Activated CD4-positive, alpha-beta T cell treated with anti-CD3 and anti-CD28 coated beads, Interleukin-2, amount 10 ng/mL, durations not matched to agents 7 days and 5 days (primary cell): Measurements from ENCODE around the gene CDH4. TPM values are rescaled to one million over a fixed set of nuclear protein-coding genes. Genes with fewer than 3 reads are reported as not detected.

Source experiments
- CTCF ChIA-PET: fragments of 350-600 bp; sonication (Branson Sonifier 250); formaldehyde crosslinking; loops from one replicate; lab custom pipeline; 2021; ENCODE audit warnings: antibody characterized with exemption; lab: Charles Lee
- POLR2A ChIA-PET: fragments of 350-600 bp; sonication (Branson Sonifier 250); formaldehyde crosslinking; loops from one replicate; lab custom pipeline; 2021; ENCODE audit warnings: antibody characterized with exemption; lab: Charles Lee
- DNase-seq: peaks from one replicate; pipeline ENCODE4 v3.0.0-alpha.2; 2020
- H3K27ac Mint-ChIP-seq: one replicate; pipeline ENCODE4 v1.8.0; 2021; ENCODE audit warnings: mild to moderate bottlenecking, moderate library complexity, mixed read lengths
- H3K27me3 Mint-ChIP-seq: one replicate; pipeline ENCODE4 v1.8.0; 2021; ENCODE audit warnings: mixed read lengths
- H3K36me3 Mint-ChIP-seq: one replicate; pipeline ENCODE4 v1.8.0; 2021; ENCODE audit warnings: low read depth, mixed read lengths
- H3K4me1 Mint-ChIP-seq: one replicate; pipeline ENCODE4 v1.8.0; 2021; ENCODE audit warnings: mixed read lengths
- H3K4me3 Mint-ChIP-seq: one replicate; pipeline ENCODE4 v1.8.0; 2021; ENCODE audit warnings: mild to moderate bottlenecking, moderate library complexity, mixed read lengths
- H3K9me3 Mint-ChIP-seq: one replicate; pipeline ENCODE4 v1.8.0; 2021; ENCODE audit warnings: mixed read lengths
- total RNA-seq, 2 experiments: library from RNA; stranded (reverse); gene quantifications; one replicate each; pipeline ENCODE4 v1.2.3, GENCODE V29; 2021

The CDH4 gene
- total RNA-seq, 2 experiments from 2014 or later, result not detected

DNA sequence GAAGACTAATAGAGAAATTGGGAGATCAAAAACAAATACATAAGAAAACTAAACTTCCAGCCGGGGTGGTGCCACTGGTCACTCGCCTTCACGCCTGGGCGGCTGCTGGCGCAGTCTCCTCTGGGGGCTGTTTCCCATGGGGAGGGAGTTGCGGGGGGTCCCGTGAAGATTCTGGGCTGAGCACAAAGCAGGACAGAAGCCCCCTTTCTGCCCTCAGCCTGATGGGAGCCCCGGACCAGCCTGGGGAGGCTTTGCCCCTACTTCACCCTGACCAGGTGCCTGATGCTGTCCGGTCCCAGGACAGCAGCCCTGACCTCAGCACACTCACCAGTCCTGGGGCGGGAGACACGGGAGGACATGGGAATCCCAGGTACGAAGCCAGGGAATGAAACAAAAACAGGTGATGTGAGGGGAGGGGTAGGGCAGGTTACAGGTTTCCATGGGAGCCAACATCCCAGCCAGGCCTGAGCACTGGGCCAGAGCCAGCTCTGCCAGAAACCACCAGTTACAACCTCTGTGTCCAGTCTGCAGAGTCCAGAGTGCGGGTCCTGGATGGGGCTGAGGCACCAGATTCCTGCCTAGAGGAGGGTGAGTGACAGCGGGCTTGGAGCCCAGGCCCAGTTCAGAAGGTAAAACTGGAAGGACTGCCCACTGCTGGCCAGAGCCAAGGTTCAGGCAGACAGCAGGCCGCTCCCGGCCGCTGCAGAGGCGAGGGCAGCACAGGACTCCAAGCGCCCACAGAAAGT is 487.2 kb downstream of the CDH4 start:
- no peak for DNase-seq
- no peaks in the 10 kb centered on the region for H3K9me3 Mint-ChIP-seq
- no peaks in the 10 kb centered on the region for H3K27me3 Mint-ChIP-seq
- no peaks in the 10 kb centered on the region for H3K36me3 Mint-ChIP-seq
- POLR2A ChIA-PET, result no interaction called here
- H3K4me1 Mint-ChIP-seq, result no peaks in the 10 kb centered on the region
- no peak overlapping the region for H3K27ac Mint-ChIP-seq
- CTCF ChIA-PET, result no interaction called here
- no peak overlapping the region for H3K4me3 Mint-ChIP-seq

GRCh38 chr20:61739832-61740118 is 487.7 kb downstream of the CDH4 start:
- H3K9me3 Mint-ChIP-seq, result no peaks in the 10 kb centered on the region
- H3K27ac Mint-ChIP-seq, result no peak overlapping the region
- no peaks in the 10 kb centered on the region for H3K4me1 Mint-ChIP-seq
- ChIA-PET POLR2A (no interaction called here), CTCF (no interaction called here)
- H3K4me3 Mint-ChIP-seq, result no peak overlapping the region
- no peaks in the 10 kb centered on the region for H3K36me3 Mint-ChIP-seq
- DNase-seq, result no peak
- H3K27me3 Mint-ChIP-seq, result no peaks in the 10 kb centered on the region

GRCh38 chr20:61742097-61742825 is 490.2 kb downstream of the CDH4 start:
- no peaks in the 10 kb centered on the region for H3K9me3 Mint-ChIP-seq

GRCh38 chr20:61743606-61744005 is 491.5 kb downstream of the CDH4 start:
- H3K4me3 Mint-ChIP-seq, result no peak overlapping the region
- no peak for DNase-seq
- H3K27me3 Mint-ChIP-seq, result no peaks in the 10 kb centered on the region
- H3K27ac Mint-ChIP-seq, result no peak overlapping the region
- no peaks in the 10 kb centered on the region for H3K4me1 Mint-ChIP-seq
- H3K36me3 Mint-ChIP-seq, result no peaks in the 10 kb centered on the region
- ChIA-PET POLR2A (no interaction called here), CTCF (no interaction called here)
- H3K9me3 Mint-ChIP-seq, result peaks cover 3% of the 10 kb centered on the region

More at GRCh38 chr20:61742097-61742825, 490.2 kb downstream of the CDH4 start:
- H3K36me3 Mint-ChIP-seq, result no peaks in the 10 kb centered on the region
- H3K27ac Mint-ChIP-seq, result no peak overlapping the region
- H3K27me3 Mint-ChIP-seq, result no peaks in the 10 kb centered on the region
- DNase-seq, result no peak
- no peak overlapping the region for H3K4me3 Mint-ChIP-seq
- ChIA-PET CTCF (no interaction called here), POLR2A (no interaction called here)
- no peaks in the 10 kb centered on the region for H3K4me1 Mint-ChIP-seq

DNA sequence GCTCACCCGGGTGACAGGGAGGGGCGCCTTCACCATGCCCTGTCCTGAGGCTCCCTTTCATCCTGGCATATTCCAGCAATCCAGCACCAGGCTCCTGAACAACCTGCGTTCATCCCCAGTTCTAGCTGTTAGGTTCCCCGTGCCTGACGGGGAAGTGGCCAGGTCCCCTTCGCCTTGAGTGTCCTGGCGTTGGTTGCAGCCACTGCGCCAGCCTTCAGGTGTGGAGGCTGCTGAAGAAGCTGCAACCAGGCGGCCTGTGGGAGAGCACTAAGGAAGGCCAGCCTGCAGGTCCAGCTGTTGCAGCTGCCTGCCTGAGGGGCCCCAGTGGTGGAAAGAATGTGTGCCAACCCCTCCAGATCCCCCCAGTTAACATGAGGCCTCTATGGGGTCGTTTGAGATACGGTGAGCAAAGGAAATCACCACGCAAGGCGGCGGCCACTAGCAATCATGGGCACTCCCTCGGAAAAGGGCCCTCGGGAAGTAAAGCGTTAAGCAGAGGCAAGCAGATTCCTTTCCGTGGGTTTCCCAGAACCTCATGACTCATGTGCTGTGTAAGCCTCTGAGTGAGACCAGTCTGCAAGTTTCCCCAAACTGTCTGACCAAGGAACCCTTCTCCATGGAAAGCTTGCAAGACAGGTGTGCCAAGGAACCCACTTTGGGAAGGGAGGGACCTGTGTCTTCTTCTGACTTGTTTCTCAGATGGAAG is 492.8 kb downstream of the CDH4 start:
- no peaks in the 10 kb centered on the region for H3K27me3 Mint-ChIP-seq
- H3K9me3 Mint-ChIP-seq, result peaks cover 4% of the 10 kb centered on the region
- ChIA-PET POLR2A (no interaction called here), CTCF (no interaction called here)
- H3K4me3 Mint-ChIP-seq, result no peak overlapping the region
- H3K27ac Mint-ChIP-seq, result no peak overlapping the region
- no peak for DNase-seq
- H3K4me1 Mint-ChIP-seq, result no peaks in the 10 kb centered on the region
- H3K36me3 Mint-ChIP-seq, result no peaks in the 10 kb centered on the region

DNA sequence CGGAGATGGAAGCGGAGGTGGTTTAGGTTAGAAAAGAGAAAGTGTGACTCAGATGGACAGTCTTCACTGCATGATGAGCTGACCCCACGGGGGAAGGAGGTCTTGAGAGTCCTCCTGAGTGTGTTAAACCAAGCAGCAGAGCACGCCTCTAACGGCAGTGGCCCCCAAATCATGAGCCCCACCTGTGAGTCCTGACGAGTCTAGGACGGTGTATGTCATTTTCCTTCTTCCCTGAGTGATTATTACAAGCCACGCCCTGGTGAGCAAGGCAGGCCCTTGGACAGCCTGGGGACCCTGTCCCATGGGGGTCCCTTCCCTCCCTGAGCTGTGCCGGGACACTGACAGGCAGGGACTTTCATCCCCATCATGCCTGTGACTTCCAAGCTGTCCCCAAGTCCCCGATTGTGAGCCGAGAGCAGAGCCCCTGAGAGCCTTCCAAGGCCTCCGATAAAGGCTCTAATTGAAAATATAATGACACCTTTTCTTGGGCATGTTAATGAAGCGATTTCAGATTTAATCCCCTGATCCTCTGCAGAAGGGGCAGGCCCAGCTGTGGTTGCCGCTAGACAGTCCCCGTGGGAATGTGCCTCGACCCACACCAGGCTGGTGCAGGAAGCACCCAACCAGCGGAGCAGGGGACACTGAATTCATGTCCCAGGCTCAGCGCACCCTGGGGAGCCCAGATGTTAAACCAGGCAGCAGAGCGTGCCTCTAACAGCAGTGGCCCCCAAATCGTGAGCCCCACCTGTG is 493.5 kb downstream of the CDH4 start:
- Mint-ChIP-seq H3K27ac (no peak overlapping the region), H3K27me3 (no peaks in the 10 kb centered on the region), H3K36me3 (no peaks in the 10 kb centered on the region), H3K9me3 (peaks cover 8% of the 10 kb centered on the region), H3K4me1 (no peaks in the 10 kb centered on the region), H3K4me3 (no peak overlapping the region)
- ChIA-PET POLR2A (no interaction called here), CTCF (no interaction called here)
- no peak for DNase-seq

DNA sequence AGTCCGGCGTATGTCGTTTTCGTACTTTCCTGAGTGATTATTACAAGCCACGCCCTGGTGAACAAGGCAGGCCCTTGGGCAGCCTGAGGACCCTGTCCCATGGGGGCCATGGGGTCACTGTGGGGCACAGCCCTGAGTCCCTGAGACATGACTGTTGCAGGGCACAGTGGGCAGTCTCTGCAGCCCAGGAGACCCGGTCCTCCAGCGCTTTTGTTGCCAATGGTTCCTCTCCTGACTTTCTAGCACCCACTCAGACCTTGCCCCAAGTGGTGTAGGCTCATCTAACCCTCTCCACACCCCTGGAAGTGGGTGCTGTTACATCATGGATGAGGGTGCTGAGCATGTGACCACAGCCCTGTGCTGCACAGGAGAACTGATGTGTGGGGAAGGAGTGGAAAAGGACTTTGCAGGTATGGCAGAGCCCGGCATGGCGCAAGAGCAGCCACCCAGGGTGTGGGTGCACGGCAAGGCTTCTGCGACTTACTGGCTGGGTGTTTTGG is 494.1 kb downstream of the CDH4 start:
- H3K4me3 Mint-ChIP-seq, result no peak overlapping the region
- ChIA-PET CTCF (no interaction called here), POLR2A (no interaction called here)

GRCh38 chr20:61746781-61747180 is 494.7 kb downstream of the CDH4 start:
- Mint-ChIP-seq H3K4me3 (no peak overlapping the region), H3K36me3 (no peaks in the 10 kb centered on the region), H3K27me3 (no peaks in the 10 kb centered on the region), H3K4me1 (no peaks in the 10 kb centered on the region), H3K27ac (no peak overlapping the region), H3K9me3 (peaks cover 8% of the 10 kb centered on the region)
- DNase-seq, result no peak
- CTCF ChIA-PET, result interaction anchor here (0.6 kb wide), 1 partner anchor 812 kb away, joined by 4 read pairs; no protein-coding TSS in a partner anchor
- POLR2A ChIA-PET, result no interaction called here

More for the DNA sequence above, 494.1 kb downstream of the CDH4 start:
- no peak for DNase-seq
- no peaks in the 10 kb centered on the region for H3K36me3 Mint-ChIP-seq
- no peaks in the 10 kb centered on the region for H3K4me1 Mint-ChIP-seq
- H3K27me3 Mint-ChIP-seq, result no peaks in the 10 kb centered on the region
- peaks cover 8% of the 10 kb centered on the region for H3K9me3 Mint-ChIP-seq
- no peak overlapping the region for H3K27ac Mint-ChIP-seq

DNA sequence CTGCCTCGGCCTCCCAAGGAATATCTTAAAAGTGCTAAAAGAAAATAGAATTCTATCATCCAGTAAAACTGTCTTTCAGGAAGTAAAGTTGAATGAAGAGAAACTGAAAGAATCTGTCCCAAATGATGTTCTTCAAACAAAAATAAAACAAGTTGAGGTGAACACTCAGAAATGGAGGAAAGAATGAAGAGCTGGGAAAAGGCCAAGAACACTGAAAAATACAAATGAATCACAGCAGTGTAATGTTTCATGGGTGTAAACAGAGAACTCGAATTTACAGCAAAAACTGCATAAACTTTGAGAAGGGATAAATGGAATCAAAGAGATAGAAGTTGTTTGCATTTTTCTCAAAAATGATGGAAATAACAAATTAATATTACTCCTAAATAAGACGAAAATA is 496.3 kb downstream of the CDH4 start:
- Mint-ChIP-seq H3K4me1 (no peaks in the 10 kb centered on the region), H3K27ac (no peak overlapping the region), H3K36me3 (no peaks in the 10 kb centered on the region), H3K9me3 (peaks cover 8% of the 10 kb centered on the region), H3K4me3 (no peak overlapping the region), H3K27me3 (no peaks in the 10 kb centered on the region)
- ChIA-PET POLR2A (no interaction called here), CTCF (no interaction called here)
- no peak for DNase-seq

DNA sequence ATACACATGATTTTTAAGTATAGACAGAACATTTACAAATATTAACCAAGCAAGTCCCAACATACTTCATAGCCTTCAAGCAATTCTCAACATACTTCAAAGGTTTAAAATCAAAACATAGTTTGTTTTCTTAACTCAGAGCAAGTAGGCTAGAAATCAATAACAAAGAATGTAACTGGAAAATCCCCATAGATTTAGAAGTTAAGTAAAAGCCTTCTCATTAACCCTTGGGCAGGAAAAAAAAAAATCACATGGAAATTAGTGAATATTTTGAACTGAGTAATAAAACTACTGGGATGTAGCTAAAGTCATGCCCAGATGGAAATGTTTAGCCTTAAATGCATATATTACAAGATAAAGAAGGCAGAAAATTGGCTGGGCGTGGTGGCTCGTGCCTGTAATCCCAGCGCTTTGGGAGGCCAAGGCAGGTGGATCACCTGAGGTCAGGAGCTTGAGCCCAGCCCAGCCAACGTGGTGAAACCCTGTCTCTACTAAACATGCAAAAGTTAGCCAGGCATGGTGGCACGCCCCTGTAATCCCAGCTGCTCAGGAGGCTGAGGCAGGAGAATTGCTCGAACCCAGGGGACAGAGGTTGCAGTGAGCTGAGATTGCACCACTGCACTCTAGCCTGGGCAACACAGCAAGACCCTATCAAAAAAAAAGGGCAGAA is 497.5 kb downstream of the CDH4 start:
- no peak overlapping the region for H3K27ac Mint-ChIP-seq
- CTCF ChIA-PET, result no interaction called here
- H3K36me3 Mint-ChIP-seq, result no peaks in the 10 kb centered on the region
- no peaks in the 10 kb centered on the region for H3K4me1 Mint-ChIP-seq
- peaks cover 8% of the 10 kb centered on the region for H3K9me3 Mint-ChIP-seq
- H3K27me3 Mint-ChIP-seq, result no peaks in the 10 kb centered on the region
- POLR2A ChIA-PET, result no interaction called here
- no peak for DNase-seq
- no peak overlapping the region for H3K4me3 Mint-ChIP-seq

DNA sequence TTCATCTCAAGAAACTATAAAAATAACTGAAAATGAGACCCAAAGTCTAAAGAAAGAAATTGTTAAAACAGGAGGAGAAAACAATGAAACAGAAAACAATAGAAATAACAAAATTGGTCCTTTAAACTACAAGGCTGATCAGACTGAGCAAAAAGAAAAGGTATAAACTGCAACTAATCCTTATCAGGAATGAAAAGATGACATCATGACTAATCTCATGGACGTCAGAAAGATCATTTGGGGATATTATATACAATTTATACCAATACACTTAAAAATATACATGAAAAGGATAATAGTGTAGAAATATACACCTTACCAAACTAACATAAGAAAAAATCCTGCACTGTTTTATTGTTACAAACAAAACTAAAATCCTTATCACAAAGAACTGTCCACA is 498.0 kb downstream of the CDH4 start:
- no peak overlapping the region for H3K27ac Mint-ChIP-seq
- H3K27me3 Mint-ChIP-seq, result no peaks in the 10 kb centered on the region
- H3K4me1 Mint-ChIP-seq, result no peaks in the 10 kb centered on the region
- no peak for DNase-seq
- CTCF ChIA-PET, result no interaction called here
- H3K9me3 Mint-ChIP-seq, result peaks cover 8% of the 10 kb centered on the region
- no peak overlapping the region for H3K4me3 Mint-ChIP-seq
- POLR2A ChIA-PET, result no interaction called here
- no peaks in the 10 kb centered on the region for H3K36me3 Mint-ChIP-seq

- Mint-ChIP-seq H3K4me3 (no peak overlapping the region), H3K27ac (no peak overlapping the region), H3K27me3 (no peaks in the 10 kb centered on the region), H3K4me1 (no peaks in the 10 kb centered on the region), H3K9me3 (peaks cover 8% of the 10 kb centered on the region), H3K36me3 (no peaks in the 10 kb centered on the region)
- DNase-seq, result no peak
- ChIA-PET POLR2A (no interaction called here), CTCF (no interaction called here)
Measured at GRCh38 chr20:61752576-61752975, 500.5 kb downstream of the CDH4 start.
